ENCODE data around the gene PFKP. TPM values are rescaled to one million over a fixed set of nuclear protein-coding genes. Genes with fewer than 3 reads are reported as not detected.
A peak's percentile ranks its signal among the peaks of the same experiment; 100 is the strongest.

Gene PFKP
- total RNA-seq, 1 experiment from 2014 or later, result 91.3 TPM

- H3K9me2 ChIP-seq (replicated peaks; ENCODE audit: insufficient read depth, low read length), result no peaks in the 10 kb centered on the region
- peaks cover 18% of the 10 kb centered on the region for H3K79me2 ChIP-seq (ENCODE audit: low read length)
- H3K27me3 ChIP-seq (ENCODE audit: low read length), result no peaks in the 10 kb centered on the region
- peaks cover 28% of the 10 kb centered on the region for H4K20me1 ChIP-seq (ENCODE audit: insufficient read depth, low read depth, low read length)
- H3K9me3 ChIP-seq (ENCODE audit: low read length), result no peaks in the 10 kb centered on the region
- H3K27ac ChIP-seq (ENCODE audit: low read length), result no peak overlapping the region
- no peaks in the 10 kb centered on the region for H3K4me1 ChIP-seq (ENCODE audit: low read length)
- H3K4me2 ChIP-seq (ENCODE audit: low read depth, low read length, poor library complexity, severe bottlenecking), result no peak overlapping the region
- no peak for DNase-seq
- no peak overlapping the region for H3K9ac ChIP-seq (ENCODE audit: low read length)
- peaks cover 67% of the 10 kb centered on the region for H3K36me3 ChIP-seq (ENCODE audit: insufficient read depth, low read length)
- no peak overlapping the region for H2AFZ ChIP-seq (ENCODE audit: low read length)
- H3K4me3 ChIP-seq (ENCODE audit: low read length), result no peak overlapping the region
These were observed 44.3 kb downstream of the PFKP start for GRCh38 chr10:3111621-3112163.

- no peaks in the 10 kb centered on the region for H3K27me3 ChIP-seq (ENCODE audit: low read length)
- H3K9me2 ChIP-seq (replicated peaks; ENCODE audit: insufficient read depth, low read length), result no peaks in the 10 kb centered on the region
- no peak overlapping the region for H3K9ac ChIP-seq (ENCODE audit: low read length)
- no peaks in the 10 kb centered on the region for H3K9me3 ChIP-seq (ENCODE audit: low read length)
- peaks cover 15% of the 10 kb centered on the region for H3K79me2 ChIP-seq (ENCODE audit: low read length)
- peaks cover 61% of the 10 kb centered on the region for H3K36me3 ChIP-seq (ENCODE audit: insufficient read depth, low read length)
- peaks cover 28% of the 10 kb centered on the region for H4K20me1 ChIP-seq (ENCODE audit: insufficient read depth, low read depth, low read length)
- DNase-seq, result no peak
- no peak overlapping the region for H2AFZ ChIP-seq (ENCODE audit: low read length)
- H3K4me3 ChIP-seq (ENCODE audit: low read length), result no peak overlapping the region
- H3K4me2 ChIP-seq (ENCODE audit: low read depth, low read length, poor library complexity, severe bottlenecking), result no peak overlapping the region
- no peaks in the 10 kb centered on the region for H3K4me1 ChIP-seq (ENCODE audit: low read length)
- no peak overlapping the region for H3K27ac ChIP-seq (ENCODE audit: low read length)
These were observed 46.0 kb downstream of the PFKP start for GRCh38 chr10:3113343-3113720.

GRCh38 chr10:3115685-3116084 is 48.3 kb downstream of the PFKP start:
- Histone ChIP-seq H3K4me3 (ENCODE audit: low read length) (no peak overlapping the region), H3K36me3 (ENCODE audit: insufficient read depth, low read length) (peaks cover 56% of the 10 kb centered on the region), H3K79me2 (ENCODE audit: low read length) (peaks cover 11% of the 10 kb centered on the region; the same call in 1 of the 2 replicates), H4K20me1 (ENCODE audit: insufficient read depth, low read depth, low read length) (peaks cover 24% of the 10 kb centered on the region), H3K4me2 (ENCODE audit: low read depth, low read length, poor library complexity, severe bottlenecking) (no peak overlapping the region), H3K9me3 (ENCODE audit: low read length) (no peaks in the 10 kb centered on the region), H3K27ac (ENCODE audit: low read length) (no peak overlapping the region), H3K9ac (ENCODE audit: low read length) (no peak overlapping the region), H3K27me3 (ENCODE audit: low read length) (no peaks in the 10 kb centered on the region), H3K9me2 (replicated peaks; ENCODE audit: insufficient read depth, low read length) (no peaks in the 10 kb centered on the region), H2AFZ (ENCODE audit: low read length) (no peak overlapping the region), H3K4me1 (ENCODE audit: low read length) (no peaks in the 10 kb centered on the region)
- DNase-seq, result no peak

GRCh38 chr10:3116508-3117100 is 49.3 kb downstream of the PFKP start:
- Histone ChIP-seq H3K4me3 (ENCODE audit: low read length) (no peak overlapping the region), H3K79me2 (ENCODE audit: low read length) (peaks cover 10% of the 10 kb centered on the region; the same call in 1 of the 2 replicates), H3K4me2 (ENCODE audit: low read depth, low read length, poor library complexity, severe bottlenecking) (no peak overlapping the region), H3K9me3 (ENCODE audit: low read length) (no peaks in the 10 kb centered on the region), H2AFZ (ENCODE audit: low read length) (no peak overlapping the region), H4K20me1 (ENCODE audit: insufficient read depth, low read depth, low read length) (peaks cover 21% of the 10 kb centered on the region; the same call in 1 of the 2 replicates), H3K9ac (ENCODE audit: low read length) (no peak overlapping the region), H3K36me3 (ENCODE audit: insufficient read depth, low read length) (peaks cover 56% of the 10 kb centered on the region; the same call in 1 of the 2 replicates), H3K27me3 (ENCODE audit: low read length) (no peaks in the 10 kb centered on the region), H3K4me1 (ENCODE audit: low read length) (no peaks in the 10 kb centered on the region), H3K27ac (ENCODE audit: low read length) (no peak overlapping the region), H3K9me2 (replicated peaks; ENCODE audit: insufficient read depth, low read length) (no peaks in the 10 kb centered on the region)
- no peak for DNase-seq

- Histone ChIP-seq H3K9ac (ENCODE audit: low read length) (no peak overlapping the region), H2AFZ (ENCODE audit: low read length) (no peak overlapping the region), H3K36me3 (ENCODE audit: insufficient read depth, low read length) (peaks cover 53% of the 10 kb centered on the region; the same call in 1 of the 2 replicates), H3K9me3 (ENCODE audit: low read length) (no peaks in the 10 kb centered on the region), H3K9me2 (replicated peaks; ENCODE audit: insufficient read depth, low read length) (no peaks in the 10 kb centered on the region), H3K79me2 (ENCODE audit: low read length) (peaks cover 10% of the 10 kb centered on the region; the same call in 1 of the 2 replicates), H4K20me1 (ENCODE audit: insufficient read depth, low read depth, low read length) (peaks cover 21% of the 10 kb centered on the region; the same call in 1 of the 2 replicates), H3K4me2 (ENCODE audit: low read depth, low read length, poor library complexity, severe bottlenecking) (no peak overlapping the region), H3K27ac (ENCODE audit: low read length) (no peak overlapping the region), H3K27me3 (ENCODE audit: low read length) (no peaks in the 10 kb centered on the region), H3K4me3 (ENCODE audit: low read length) (no peak overlapping the region), H3K4me1 (ENCODE audit: low read length) (no peaks in the 10 kb centered on the region)
- DNase-seq, result no peak
These were observed 50.1 kb downstream of the PFKP start for GRCh38 chr10:3117486-3117885.

GRCh38 chr10:3118641-3119091 is 51.3 kb downstream of the PFKP start:
- DNase-seq, result no peak

GRCh38 chr10:3119796-3120459 is 52.6 kb downstream of the PFKP start:
- DNase-seq, result peak; percentile 52
- Histone ChIP-seq H2AFZ (ENCODE audit: low read length) (no peak overlapping the region), H3K79me2 (ENCODE audit: low read length) (peaks cover 10% of the 10 kb centered on the region; the same call in 1 of the 2 replicates), H3K27ac (ENCODE audit: low read length) (no peak overlapping the region), H3K36me3 (ENCODE audit: insufficient read depth, low read length) (peaks cover 51% of the 10 kb centered on the region), H3K9ac (ENCODE audit: low read length) (no peak overlapping the region), H3K4me3 (ENCODE audit: low read length) (no peak overlapping the region), H3K27me3 (ENCODE audit: low read length) (no peaks in the 10 kb centered on the region), H3K9me2 (replicated peaks; ENCODE audit: insufficient read depth, low read length) (no peaks in the 10 kb centered on the region), H3K4me1 (ENCODE audit: low read length) (no peaks in the 10 kb centered on the region), H3K4me2 (ENCODE audit: low read depth, low read length, poor library complexity, severe bottlenecking) (no peak overlapping the region), H3K9me3 (ENCODE audit: low read length) (no peaks in the 10 kb centered on the region), H4K20me1 (ENCODE audit: insufficient read depth, low read depth, low read length) (peaks cover 17% of the 10 kb centered on the region; the same call in 1 of the 2 replicates)

More at GRCh38 chr10:3118641-3119091, 51.3 kb downstream of the PFKP start:
- no peaks in the 10 kb centered on the region for H3K9me3 ChIP-seq (ENCODE audit: low read length)
- no peaks in the 10 kb centered on the region for H3K9me2 ChIP-seq (replicated peaks; ENCODE audit: insufficient read depth, low read length)
- peaks cover 10% of the 10 kb centered on the region; the same call in 1 of the 2 replicates for H3K79me2 ChIP-seq (ENCODE audit: low read length)
- no peaks in the 10 kb centered on the region for H3K4me1 ChIP-seq (ENCODE audit: low read length)
- peaks cover 50% of the 10 kb centered on the region for H3K36me3 ChIP-seq (ENCODE audit: insufficient read depth, low read length)
- no peak overlapping the region for H3K9ac ChIP-seq (ENCODE audit: low read length)
- H3K4me2 ChIP-seq (ENCODE audit: low read depth, low read length, poor library complexity, severe bottlenecking), result no peak overlapping the region
- no peak overlapping the region for H3K4me3 ChIP-seq (ENCODE audit: low read length)
- H3K27me3 ChIP-seq (ENCODE audit: low read length), result no peaks in the 10 kb centered on the region
- H2AFZ ChIP-seq (ENCODE audit: low read length), result no peak overlapping the region
- H4K20me1 ChIP-seq (ENCODE audit: insufficient read depth, low read depth, low read length), result peaks cover 17% of the 10 kb centered on the region; the same call in 1 of the 2 replicates
- H3K27ac ChIP-seq (ENCODE audit: low read length), result no peak overlapping the region

- Histone ChIP-seq H3K4me3 (ENCODE audit: low read length) (no peak overlapping the region), H3K27ac (ENCODE audit: low read length) (no peak overlapping the region), H3K79me2 (ENCODE audit: low read length) (peaks cover 9% of the 10 kb centered on the region; the same call in 1 of the 2 replicates), H3K9ac (ENCODE audit: low read length) (no peak overlapping the region), H2AFZ (ENCODE audit: low read length) (no peak overlapping the region), H3K27me3 (ENCODE audit: low read length) (no peaks in the 10 kb centered on the region), H4K20me1 (ENCODE audit: insufficient read depth, low read depth, low read length) (peaks cover 17% of the 10 kb centered on the region; the same call in 1 of the 2 replicates), H3K4me1 (ENCODE audit: low read length) (no peaks in the 10 kb centered on the region), H3K36me3 (ENCODE audit: insufficient read depth, low read length) (peaks cover 45% of the 10 kb centered on the region), H3K4me2 (ENCODE audit: low read depth, low read length, poor library complexity, severe bottlenecking) (no peak overlapping the region), H3K9me3 (ENCODE audit: low read length) (no peaks in the 10 kb centered on the region), H3K9me2 (replicated peaks; ENCODE audit: insufficient read depth, low read length) (no peaks in the 10 kb centered on the region)
- DNase-seq, result no peak
These were observed 54.7 kb downstream of the PFKP start for GRCh38 chr10:3122034-3122433.

Data from Karpas-422 (cell line).